CD4-positive, alpha-beta T cell (primary cell): ENCODE results near the gene SLC18A2. TPM values are rescaled to one million over a fixed set of nuclear protein-coding genes. Genes with fewer than 3 reads are reported as not detected.

Experiments used
- ATAC-seq: fragments of 200-7000 bp; cut with Tn5 transposase; one replicate; pipeline ENCODE4 v1.10.0; 2022; ENCODE audit warnings: mild to moderate bottlenecking; ENCODE audit not compliant: poor library complexity
- CTCF ChIA-PET: fragments of 350-600 bp; sonication (Branson Sonifier 250); formaldehyde crosslinking; loops from one replicate; lab custom pipeline; 2021; ENCODE audit warnings: antibody characterized with exemption, inconsistent platforms; lab: Charles Lee
- POLR2A ChIA-PET: fragments of 350-600 bp; sonication (Branson Sonifier 250); formaldehyde crosslinking; loops from one replicate; lab custom pipeline; 2021; ENCODE audit warnings: antibody characterized with exemption, inconsistent platforms; lab: Charles Lee
- DNase-seq, 14 experiments: peaks; one replicate each; pipeline ENCODE4 v3.0.0-alpha.2; 2013 to 2020; ENCODE audit warnings: mixed read lengths in 2 of 14
- H3K27ac ChIP-seq, 2 donors: one replicate each; pipeline versions ENCODE4 v1.5.1 to v1.7.0; 2013; ENCODE audit warnings: low read length in 2 of 2, low read depth in 1 of 2, mild to moderate bottlenecking in 1 of 2
- H3K27me3 ChIP-seq, 2 experiments: 1 replicate in 1 of 2; 2 replicates in 1 of 2; pipeline versions ENCODE4 v1.6.1 to v1.7.0; 2013; ENCODE audit warnings: low read length in 2 of 2, control low read depth in 1 of 2, mild to moderate bottlenecking in 1 of 2, moderate library complexity in 1 of 2; ENCODE audit not compliant: insufficient read depth in 2 of 2, control insufficient read depth in 1 of 2
- H3K36me3 ChIP-seq: one replicate; pipeline ENCODE4 v1.6.1; 2013; ENCODE audit warnings: low read length, control low read depth; ENCODE audit not compliant: insufficient read depth
- H3K4me1 ChIP-seq: one replicate; pipeline ENCODE4 v1.6.1; 2013; ENCODE audit warnings: low read length, control low read depth; ENCODE audit not compliant: insufficient read depth
- H3K4me3 ChIP-seq: one replicate; pipeline ENCODE4 v1.5.1; 2013; ENCODE audit warnings: mild to moderate bottlenecking, low read length, moderate library complexity
- H3K9me3 ChIP-seq, 2 experiments: 1 replicate in 1 of 2; 2 replicates in 1 of 2; pipeline versions ENCODE4 v1.6.1 to v1.7.0; 2013; ENCODE audit warnings: low read length in 2 of 2, mild to moderate bottlenecking in 2 of 2, control low read depth in 1 of 2, moderate library complexity in 1 of 2; ENCODE audit not compliant: control insufficient read depth in 1 of 2, insufficient read depth in 1 of 2
- H3K27ac Mint-ChIP-seq: one replicate; pipeline ENCODE4 v1.8.0; 2020; ENCODE audit warnings: mixed read lengths
- H3K27me3 Mint-ChIP-seq: one replicate; pipeline ENCODE4 v1.8.0; 2021; ENCODE audit warnings: mixed read lengths
- H3K36me3 Mint-ChIP-seq: one replicate; pipeline ENCODE4 v1.8.0; 2021; ENCODE audit warnings: low read depth, mixed read lengths
- H3K4me1 Mint-ChIP-seq: one replicate; pipeline ENCODE4 v1.8.0; 2021; ENCODE audit warnings: low read depth, mixed read lengths
- H3K4me3 Mint-ChIP-seq: one replicate; pipeline ENCODE4 v1.8.0; 2020; ENCODE audit warnings: mild to moderate bottlenecking, mixed read lengths
- H3K9me3 Mint-ChIP-seq: one replicate; pipeline ENCODE4 v1.8.0; 2020; ENCODE audit warnings: mixed read lengths
- intact Hi-C, 2 experiments: fragments of 100-400 bp; cut with DNase I in 1 of 2; cut with micrococcal nuclease in 1 of 2; formaldehyde crosslinking; loops; one replicate each; pipeline versions ENCODE4 v1.15.1 to v1.9.0; 2023 to 2025; cut with DNase I, micrococcal nuclease
- total RNA-seq, 174 experiments: library from RNA in 2 of 174; stranded (reverse) in 2 of 174; gene quantifications; one replicate each; pipeline ENCODE4 v1.2.3 and lab custom pipeline; 2021 to 2026
- TF ChIP-seq, protein P1 (sequence below): fragments of 200-600 bp; IDR thresholded peaks from one replicate; pipeline ENCODE4 v1.8.0; 2022; ENCODE audit warnings: antibody characterized with exemption, mild to moderate bottlenecking

Gene SLC18A2
- total RNA-seq, 2 experiments from 2014 or later: 0.92 to 1.2 TPM

DNA sequence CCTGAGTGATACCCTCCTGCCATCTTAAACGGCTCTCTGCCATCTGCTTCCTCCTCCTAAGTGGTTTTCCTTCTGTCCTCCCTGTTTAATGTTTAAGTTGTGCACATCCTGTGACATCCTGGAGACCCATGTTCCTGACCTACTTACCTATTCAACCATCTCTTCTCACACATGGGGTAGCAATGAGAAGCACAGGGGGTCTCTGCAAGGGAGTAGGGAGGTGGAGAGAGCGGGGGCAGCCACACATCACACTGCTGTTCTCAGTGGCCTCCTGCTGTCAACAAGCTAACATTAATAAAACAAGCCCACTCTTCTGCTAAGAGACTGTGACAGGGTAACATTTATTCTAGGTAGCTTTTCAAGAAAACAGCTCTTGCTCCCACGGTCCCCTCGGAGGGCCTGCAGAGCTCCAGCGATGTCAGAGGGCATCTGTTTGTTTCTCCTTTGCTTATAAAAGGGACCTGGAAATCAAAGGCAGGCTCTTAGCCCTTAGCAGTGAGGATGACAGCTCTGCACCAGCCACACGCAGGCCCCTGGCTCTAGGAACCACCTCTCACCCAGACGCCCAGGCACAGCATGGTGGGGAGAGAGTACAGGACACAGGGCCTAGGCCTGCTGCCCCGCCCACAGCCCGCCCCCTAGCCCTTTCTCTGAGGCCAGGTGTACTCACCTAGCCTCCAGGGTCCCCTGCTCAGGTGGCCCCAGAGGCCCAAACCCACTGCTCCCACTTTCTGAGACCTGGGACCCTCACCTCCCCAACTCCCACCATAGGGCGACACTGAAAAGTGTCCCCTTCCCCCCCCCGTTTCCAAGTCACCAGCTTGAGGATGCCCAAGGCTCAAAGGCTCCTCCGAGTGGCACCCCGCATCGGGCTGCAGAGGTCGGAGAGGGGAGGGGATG, 943 bp upstream of the SLC18A2 start:
- ATAC-seq (no peak), DNase-seq (no peak)
- Histone ChIP-seq H3K4me1 (peaks cover 2% of the 10 kb centered on the region), H3K27me3 (peaks cover 17 to 25% of the 10 kb centered on the region in 2 experiments), H3K36me3 (no peaks in the 10 kb centered on the region), H3K4me3 (no peak overlapping the region), H3K27ac (no peak overlapping the region), H3K9me3 (peaks cover 0 to 9% of the 10 kb centered on the region in 2 experiments)
- TF ChIP-seq, protein P1, sequence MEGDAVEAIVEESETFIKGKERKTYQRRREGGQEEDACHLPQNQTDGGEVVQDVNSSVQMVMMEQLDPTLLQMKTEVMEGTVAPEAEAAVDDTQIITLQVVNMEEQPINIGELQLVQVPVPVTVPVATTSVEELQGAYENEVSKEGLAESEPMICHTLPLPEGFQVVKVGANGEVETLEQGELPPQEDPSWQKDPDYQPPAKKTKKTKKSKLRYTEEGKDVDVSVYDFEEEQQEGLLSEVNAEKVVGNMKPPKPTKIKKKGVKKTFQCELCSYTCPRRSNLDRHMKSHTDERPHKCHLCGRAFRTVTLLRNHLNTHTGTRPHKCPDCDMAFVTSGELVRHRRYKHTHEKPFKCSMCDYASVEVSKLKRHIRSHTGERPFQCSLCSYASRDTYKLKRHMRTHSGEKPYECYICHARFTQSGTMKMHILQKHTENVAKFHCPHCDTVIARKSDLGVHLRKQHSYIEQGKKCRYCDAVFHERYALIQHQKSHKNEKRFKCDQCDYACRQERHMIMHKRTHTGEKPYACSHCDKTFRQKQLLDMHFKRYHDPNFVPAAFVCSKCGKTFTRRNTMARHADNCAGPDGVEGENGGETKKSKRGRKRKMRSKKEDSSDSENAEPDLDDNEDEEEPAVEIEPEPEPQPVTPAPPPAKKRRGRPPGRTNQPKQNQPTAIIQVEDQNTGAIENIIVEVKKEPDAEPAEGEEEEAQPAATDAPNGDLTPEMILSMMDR: no peak
- Mint-ChIP-seq H3K27me3 (peaks cover 56% of the 10 kb centered on the region), H3K27ac (no peak overlapping the region), H3K9me3 (no peaks in the 10 kb centered on the region), H3K36me3 (no peaks in the 10 kb centered on the region), H3K4me1 (peaks cover 4% of the 10 kb centered on the region), H3K4me3 (peak overlapping the region; percentile 37)
- ChIA-PET POLR2A (no interaction called here), CTCF (no interaction called here)
- intact Hi-C loops: no loop called here

- ChIA-PET CTCF (no interaction called here), POLR2A (no interaction called here)
- TF ChIP-seq, protein P1: no peak
- H3K4me3 Mint-ChIP-seq: peak overlapping the region; percentile 42
- peaks cover 17 to 25% of the 10 kb centered on the region in 2 experiments for H3K27me3 ChIP-seq
- H3K4me3 ChIP-seq: no peak overlapping the region
- peaks cover 2% of the 10 kb centered on the region for H3K4me1 ChIP-seq
- peaks cover 61% of the 10 kb centered on the region for H3K27me3 Mint-ChIP-seq
- intact Hi-C loops: no loop called here
- ATAC-seq (no peak), DNase-seq (no peak)
- peaks cover 0 to 9% of the 10 kb centered on the region in 2 experiments for H3K9me3 ChIP-seq
- H3K36me3 ChIP-seq: no peaks in the 10 kb centered on the region
- H3K4me1 Mint-ChIP-seq: peaks cover 6% of the 10 kb centered on the region
- no peaks in the 10 kb centered on the region for H3K36me3 Mint-ChIP-seq
- no peak overlapping the region for H3K27ac Mint-ChIP-seq
- no peaks in the 10 kb centered on the region for H3K9me3 Mint-ChIP-seq
- no peak overlapping the region for H3K27ac ChIP-seq
Observed at GRCh38 chr10:117241541-117242462, 888 bp downstream of the SLC18A2 start.

- no peak overlapping the region for H3K4me3 ChIP-seq
- peaks cover 17 to 25% of the 10 kb centered on the region in 2 experiments for H3K27me3 ChIP-seq
- ChIA-PET CTCF (no interaction called here), POLR2A (no interaction called here)
- no peak for ATAC-seq
- intact Hi-C loops: no loop called here
- peaks cover 58% of the 10 kb centered on the region for H3K27me3 Mint-ChIP-seq
- DNase-seq: no peak
- no peaks in the 10 kb centered on the region for H3K36me3 Mint-ChIP-seq
- H3K4me1 ChIP-seq: peaks cover 2% of the 10 kb centered on the region
- no peak overlapping the region for H3K27ac ChIP-seq
- H3K9me3 ChIP-seq: peaks cover 0 to 8% of the 10 kb centered on the region in 2 experiments
- no peaks in the 10 kb centered on the region for H3K36me3 ChIP-seq
- TF ChIP-seq, protein P1: no peak
- no peak overlapping the region for H3K4me3 Mint-ChIP-seq
- H3K27ac Mint-ChIP-seq: no peak overlapping the region
- peaks cover 13% of the 10 kb centered on the region for H3K4me1 Mint-ChIP-seq
- no peaks in the 10 kb centered on the region for H3K9me3 Mint-ChIP-seq
Observed at GRCh38 chr10:117242463-117242832, 1.5 kb downstream of the SLC18A2 start.
